GM03348 (cell line): Measurements from ENCODE around the gene TRERF1.

Experiments
- DNase-seq: peaks from one replicate; pipeline ENCODE4 v3.0.0; 2012; ENCODE audit warnings: low spot score

Gene TRERF1

DNA sequence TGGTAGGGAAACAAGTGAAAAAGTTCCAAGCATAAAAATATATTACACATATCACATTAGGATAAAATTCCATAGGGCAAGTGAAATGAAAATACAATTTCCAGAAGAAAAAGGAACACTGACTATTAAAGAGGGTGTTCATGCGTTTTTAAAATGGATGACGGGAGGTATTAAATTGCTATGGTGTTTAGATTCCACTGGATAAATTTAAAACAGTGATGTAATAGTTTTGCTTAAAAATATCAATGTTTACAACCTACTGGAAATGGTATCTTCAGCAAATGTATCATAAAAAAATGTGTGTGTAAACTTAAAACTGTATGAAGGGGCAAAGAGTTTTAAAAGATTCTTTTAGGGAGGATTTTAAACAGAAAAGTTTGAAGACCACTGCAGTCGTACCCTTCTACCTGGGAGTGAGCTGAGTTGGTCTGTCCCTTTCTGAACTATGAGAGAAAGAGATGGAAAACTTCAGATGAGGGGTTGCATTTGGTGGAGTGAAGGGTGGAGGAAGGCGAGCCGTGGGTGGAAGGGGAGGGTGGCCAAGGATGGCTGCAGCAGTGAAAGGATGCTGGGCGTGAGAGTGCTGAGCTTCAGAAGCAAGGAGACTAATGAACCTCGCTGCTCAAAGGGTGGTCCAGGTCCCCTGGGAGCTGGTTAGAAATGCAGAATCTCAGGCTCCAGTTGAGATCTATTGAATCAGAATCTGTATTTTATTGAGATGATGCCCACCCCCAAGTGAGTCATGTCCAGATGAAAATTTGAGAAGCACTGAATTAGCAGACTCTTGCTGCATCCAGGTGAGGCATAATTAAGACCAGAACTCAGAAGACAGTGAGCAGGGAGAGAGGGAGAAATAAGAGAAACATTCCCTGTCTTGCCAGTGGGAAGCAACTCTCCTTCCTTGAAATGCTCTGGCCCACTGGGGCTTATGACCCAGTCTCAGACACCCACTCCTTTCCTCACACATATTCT is 179.6 kb downstream of the TRERF1 start:
- DNase-seq, result peak; percentile 41

DNA sequence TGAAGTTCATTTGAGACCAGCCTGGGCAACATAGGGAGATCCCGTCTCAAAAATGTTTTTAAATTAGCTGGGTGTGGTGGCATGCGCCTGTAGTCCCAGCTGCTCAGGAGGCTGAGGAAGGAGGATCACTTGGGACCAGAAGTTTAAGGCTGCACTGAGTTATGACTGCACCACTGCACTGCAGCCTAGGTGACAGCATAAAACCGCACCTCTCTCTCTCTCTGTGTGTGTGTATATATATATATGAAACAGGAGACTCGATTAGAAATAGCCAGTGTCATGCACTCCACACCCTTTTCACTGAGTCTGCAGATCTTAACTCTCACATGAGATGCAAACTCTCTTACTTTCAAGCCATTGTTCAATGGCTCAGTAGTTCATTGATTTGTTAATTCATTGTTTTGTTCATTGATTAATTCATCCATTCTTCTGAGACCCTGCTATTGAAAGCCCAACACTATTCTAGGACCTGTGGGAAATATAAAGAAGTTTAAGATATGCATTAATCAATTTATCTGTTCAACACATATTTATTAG is 181.7 kb downstream of the TRERF1 start:
- DNase-seq, result no peak

DNA sequence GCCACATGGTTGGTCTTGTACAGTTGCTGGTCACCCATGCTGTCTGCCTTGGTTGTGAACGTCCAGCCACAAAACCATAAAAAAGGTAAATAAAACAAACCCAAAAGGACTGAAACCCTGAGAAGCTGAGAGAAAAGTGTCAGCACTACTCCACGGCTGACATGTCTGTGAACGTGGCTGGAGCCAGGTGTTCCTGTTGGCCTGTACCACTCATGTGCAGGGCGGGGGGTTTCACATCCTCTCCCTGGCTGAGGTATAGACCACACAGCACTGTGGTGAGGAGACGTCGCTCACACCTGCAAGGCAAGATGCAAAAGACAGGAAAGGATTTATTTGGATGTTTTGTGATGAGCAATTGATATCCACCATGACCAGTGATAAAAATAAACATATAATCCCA is 182.2 kb downstream of the TRERF1 start:
- DNase-seq, result no peak

DNA sequence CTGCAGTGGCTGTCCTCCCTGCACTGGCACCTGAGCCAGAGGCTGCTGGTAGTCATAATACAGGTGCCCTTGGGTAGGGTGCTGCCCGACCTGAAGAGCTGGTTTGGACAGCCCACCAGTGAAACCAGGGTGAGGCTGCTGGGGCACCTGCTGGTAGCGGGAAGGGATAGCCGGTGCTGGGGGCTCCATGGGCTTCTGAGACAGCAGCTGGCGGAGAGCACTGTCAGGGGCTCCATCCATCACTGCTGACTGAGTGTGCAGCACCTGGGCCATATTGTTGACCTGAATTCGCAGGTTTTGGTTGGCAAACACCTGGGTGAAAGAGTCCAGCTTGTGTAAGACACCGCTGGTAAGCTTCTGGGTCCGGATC is 182.9 kb downstream of the TRERF1 start:
- DNase-seq, result no peak

DNA sequence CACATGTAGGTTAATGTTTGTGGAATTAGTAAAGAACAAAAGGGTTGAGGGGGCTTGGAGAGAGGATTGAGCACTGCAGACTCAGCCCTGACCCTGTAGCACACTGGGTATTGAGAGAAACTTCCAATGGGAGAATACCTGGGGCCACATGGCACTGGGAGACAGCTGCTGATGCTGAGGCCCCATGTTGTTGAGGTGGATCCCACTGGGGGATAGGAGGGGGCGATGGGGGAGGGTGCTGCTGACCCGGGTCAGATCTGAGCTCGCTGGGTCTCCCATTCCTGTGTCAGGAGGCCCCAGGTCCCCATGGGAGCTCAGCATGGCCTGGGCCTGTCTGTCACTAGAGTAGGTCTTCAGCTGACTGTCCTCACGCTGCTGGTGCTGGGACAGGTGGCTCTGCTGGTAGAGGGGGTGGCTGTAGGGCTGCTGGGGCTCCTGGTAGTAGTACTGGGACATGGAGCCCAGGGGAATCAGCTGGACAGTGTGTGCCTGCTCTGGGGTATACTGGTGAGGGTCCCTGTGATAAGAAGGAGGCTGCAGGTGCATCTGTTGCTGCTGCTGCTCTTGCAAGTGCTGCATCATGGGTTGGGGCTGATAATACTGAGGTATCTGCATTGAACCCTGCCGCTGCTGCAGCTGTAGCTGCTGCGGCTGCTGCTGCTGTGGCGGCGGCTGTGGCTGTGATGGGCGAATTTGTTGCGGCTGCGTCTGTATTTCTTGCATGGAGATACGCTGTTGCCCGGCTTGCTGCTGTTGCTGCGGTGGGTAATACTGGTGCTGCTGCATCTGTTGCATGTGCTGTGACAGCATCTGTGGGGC is 183.5 kb downstream of the TRERF1 start:
- no peak for DNase-seq

DNA sequence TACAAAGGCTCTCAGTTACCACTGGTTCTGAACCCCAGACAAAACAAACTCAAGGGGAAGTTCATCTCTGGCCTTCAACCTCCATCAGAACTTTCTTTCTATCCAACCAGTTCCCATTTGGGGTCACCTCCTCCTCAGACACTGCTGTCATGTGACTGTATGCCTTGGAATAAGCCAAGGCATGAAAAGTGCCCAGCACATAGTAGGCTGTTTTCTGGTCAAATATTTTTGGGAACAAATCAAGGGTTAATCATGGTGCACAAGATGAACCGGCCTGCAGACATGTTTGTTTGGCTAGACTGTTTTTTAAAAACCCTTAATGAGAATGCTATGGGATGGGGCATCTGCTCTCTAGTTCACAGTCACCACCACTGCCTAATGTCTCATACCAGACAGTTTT is 185.2 kb downstream of the TRERF1 start:
- DNase-seq, result no peak

DNA sequence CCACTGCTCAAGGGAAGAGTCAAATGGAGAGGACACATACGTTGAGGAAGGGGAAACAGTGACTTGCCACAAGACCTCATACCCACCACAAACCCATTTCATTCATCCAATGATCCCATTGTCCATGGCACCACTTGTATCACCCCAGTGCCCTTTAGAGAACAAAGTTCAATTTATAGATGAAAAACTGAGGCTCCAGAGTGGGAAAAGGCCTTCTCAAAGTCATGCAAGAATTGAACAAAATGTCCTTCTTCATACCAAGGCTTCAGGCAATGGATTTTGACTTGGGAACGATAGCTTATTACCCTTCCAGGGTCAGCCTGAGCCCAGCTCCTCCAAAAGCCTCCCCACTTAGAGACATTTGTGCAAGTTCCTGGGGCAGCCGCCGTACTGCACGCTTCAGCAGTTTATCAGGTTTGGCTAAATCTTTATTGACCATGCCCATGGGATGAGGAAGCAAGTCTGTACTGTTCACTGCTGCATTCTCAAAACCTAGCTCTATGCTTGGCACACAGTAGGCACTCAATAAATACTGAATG is 186.8 kb downstream of the TRERF1 start:
- DNase-seq, result no peak

DNA sequence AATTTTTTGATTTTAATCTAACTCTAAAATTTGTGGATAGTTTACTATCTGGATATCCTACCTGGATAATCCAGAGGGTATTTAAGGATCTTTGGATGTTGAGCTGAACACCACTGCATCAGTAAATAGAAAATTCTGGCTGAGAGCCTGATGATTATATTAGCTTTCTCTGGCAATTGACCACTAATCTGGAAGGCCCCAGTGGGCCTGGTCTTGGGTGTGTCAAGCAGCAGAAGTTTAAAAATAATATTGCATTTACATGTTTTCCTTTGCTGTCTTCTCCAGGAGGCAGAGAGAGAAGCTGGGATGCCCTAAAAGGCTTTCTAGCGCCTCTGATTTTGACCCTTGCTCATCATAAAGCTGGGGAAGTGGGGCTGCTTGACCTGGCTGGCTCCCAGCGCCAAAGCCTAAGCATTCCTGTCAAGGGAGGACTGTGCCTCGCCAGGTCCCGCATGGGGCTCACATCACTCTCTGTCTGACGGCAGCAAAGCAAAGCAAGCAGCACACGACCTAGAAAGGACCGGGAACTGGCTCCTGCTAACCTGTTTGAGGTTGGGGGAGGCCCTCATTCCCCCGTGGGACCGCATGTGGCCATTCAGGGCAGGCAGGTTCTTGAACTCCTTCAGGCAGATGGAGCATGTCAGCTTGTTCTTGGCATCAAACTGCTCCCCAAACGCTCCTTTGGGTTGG is 187.4 kb downstream of the TRERF1 start:
- no peak for DNase-seq

DNA sequence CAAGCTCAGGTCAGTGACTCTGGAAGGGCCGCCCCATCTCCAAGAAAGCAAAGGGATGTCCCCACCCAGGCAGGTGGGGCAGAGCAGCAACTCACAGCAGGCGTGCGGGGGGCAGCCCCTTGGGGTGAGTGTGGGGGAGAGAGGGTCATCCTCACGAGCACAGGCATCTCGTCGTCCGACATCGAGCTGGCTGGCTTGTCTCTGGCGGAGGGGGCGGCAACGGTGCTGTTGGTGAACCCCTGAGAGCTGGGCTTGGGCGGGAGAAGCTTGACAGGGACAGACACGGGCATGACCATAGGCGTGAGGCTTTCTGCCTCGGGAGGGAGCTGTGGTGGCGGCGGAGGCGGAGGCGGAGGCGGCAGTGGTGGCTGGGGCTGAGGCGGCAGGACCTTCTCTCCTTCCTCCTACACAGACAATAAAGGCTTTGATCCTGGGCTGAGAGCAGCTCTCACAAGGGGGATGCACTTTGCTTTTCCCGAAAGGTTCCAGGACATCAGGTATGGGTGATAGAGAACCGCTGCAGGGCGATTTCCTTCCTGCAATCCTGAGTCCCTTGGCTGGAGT is 188.5 kb downstream of the TRERF1 start:
- DNase-seq, result no peak

DNA sequence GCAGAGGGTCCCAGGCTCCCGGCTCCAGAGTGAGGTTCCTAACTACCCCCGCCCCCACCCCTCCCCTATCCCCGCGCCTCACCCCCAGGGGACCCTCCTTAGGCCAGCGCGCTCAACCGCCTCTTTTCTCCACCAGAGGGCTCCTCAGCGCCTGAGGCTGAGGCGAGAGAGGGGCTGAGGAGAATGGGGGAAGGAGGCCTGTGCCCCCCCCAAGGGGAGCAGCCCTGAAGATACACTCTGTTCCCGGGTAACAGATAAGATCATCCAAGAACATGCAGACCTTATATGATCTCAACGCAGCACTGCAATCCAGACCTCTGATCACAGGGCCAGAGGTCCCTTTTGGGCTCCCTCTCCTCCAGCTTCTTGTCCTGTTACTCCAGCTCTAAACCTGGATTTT is 190.8 kb downstream of the TRERF1 start:
- peak; percentile 66 for DNase-seq

DNA sequence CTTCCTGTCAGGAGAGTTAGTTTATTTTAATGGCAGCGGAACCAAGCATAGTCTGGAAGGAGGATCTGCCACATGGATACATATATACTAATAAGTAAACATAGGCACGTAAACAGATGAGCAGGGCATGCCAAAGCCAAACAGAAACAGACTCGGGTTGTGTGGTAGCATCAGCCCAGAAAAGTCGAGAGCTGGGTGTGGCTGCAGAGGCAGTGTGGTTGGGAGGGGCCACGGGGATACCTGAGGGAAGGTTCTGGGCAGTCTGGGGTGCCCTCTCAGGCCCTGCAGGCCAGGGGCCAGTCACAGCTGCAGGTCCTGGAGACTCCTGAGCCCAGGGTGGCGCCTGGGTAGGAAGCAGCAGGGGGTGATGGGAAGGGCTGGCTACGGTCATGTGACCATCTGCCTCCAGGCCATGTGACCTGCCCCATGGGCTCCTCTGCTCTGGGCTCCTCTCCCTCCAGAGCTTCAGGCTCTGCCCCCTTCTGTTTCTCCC is 191.3 kb downstream of the TRERF1 start:
- DNase-seq, result peak; percentile 55

DNA sequence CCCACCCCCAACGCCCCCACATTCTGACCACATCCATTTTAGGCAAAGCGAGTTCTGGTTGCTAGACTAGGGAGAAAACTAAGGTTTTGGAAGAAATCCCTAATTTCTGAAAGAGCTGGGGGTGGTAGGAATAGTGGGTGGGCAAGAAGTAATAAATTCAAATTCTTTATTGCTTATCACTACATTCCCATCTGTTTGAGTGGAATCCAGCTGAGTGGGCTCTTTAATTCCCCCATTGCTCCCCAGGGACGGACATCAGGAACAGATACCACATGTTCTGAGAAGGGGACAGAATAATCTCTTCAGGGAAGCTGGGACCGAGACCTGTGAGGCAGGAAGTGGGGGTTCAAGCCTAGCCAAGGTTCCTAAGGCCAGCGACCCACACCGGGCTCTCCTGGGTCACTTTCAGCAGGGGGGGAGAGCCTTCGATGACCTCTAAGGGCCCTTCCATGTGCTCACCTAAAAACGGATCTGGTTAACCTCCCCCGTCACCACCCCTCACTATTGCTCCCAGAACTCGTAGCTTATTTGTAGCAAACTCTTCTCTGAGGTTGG is 191.8 kb downstream of the TRERF1 start:
- DNase-seq, result peak; percentile 71

DNA sequence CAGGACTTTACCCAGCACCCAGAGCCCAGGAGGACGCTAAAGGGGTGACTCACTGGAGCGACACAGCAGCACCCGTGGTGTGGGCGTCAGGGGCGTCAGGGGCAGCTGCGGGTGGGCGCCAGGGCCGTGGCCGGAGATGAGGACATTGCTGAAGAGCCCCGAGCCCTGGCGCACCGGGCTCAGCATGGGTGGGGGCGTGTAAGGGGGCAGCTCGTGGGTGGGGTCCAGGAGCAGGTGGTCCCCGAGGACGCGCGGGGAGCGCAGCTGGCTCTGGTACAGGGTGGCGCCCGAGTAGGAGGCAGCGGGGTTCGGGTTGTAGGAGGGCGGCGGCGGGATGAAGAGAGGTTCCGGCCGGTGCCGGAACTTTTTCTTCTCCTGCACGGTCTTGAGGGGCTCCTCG is 192.4 kb downstream of the TRERF1 start:
- no peak for DNase-seq

DNA sequence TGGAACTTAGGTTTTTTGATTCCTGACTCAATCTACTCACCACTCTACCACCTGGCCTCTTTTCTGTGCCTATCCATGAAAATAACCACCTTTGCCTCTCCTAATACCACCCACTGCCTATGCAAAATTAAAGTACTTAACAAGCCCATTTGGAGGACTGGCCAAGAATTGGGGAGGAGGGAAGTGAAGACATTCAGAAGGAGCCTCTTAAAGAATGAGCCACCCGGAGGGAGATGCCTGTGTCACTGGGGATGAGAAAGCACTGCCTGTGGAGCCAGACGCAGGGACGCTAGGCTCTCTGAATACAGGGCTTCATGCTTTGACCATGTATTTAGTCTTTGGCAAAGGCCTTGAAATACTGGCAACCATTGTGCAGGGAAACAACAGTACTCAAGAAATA is 194.1 kb downstream of the TRERF1 start:
- no peak for DNase-seq

DNA sequence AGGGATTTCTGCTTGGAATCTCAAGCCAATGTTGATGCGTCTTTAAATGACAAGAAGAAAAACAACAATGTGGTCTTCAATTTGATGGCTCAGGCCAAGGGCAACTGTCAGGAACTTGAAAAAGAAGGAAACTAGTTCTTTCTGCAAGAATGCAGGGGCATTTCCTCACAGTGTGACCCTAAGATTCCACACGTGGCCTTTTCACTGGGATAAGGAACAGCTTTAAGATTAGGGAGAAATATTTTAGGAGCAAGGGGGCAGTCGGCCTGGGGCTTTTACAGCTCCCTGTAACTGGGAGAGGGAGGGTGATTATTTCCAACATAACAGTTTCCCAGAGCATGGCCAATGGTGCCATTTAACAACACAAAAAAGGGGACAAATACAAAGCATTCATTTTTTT is 194.7 kb downstream of the TRERF1 start:
- DNase-seq, result no peak

DNA sequence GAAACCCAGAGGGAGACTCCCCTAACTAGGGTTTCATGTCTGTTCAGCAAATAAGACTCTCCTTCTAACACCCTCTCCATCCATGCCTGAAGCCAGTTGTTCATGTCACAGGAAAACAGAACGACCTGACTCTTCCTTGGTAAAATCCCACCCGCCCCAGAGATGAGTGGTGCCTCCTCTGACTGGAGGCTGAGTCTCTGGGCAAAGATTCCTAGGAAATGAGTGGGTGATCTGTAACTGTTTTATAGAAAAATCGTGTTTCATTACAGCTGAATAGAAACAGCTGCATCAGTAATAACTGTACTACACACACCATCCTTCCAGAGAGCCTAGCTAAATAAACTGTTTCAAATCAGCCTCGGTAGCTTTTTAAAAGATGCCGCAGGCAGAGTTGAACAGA is 196.7 kb downstream of the TRERF1 start:
- DNase-seq, result peak; percentile 42

DNA sequence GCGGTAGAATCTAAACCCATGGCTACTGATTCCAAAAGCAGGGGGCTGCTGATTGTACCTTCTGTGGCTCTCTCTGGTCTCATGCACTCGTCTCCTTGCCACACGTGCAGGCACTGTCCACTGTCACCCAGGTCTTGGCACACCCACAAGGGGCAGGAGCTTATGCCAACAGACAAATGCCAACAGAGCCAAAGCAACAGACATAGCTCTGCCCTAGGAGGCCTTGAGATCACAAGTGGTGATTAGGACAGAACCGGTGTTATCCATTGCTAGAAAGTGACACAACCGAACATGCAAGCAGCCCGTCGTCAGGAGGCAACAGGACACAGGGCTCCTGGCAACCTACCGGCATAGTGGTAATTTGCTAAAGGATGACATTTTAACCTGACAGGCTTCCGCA is 197.2 kb downstream of the TRERF1 start:
- no peak for DNase-seq

DNA sequence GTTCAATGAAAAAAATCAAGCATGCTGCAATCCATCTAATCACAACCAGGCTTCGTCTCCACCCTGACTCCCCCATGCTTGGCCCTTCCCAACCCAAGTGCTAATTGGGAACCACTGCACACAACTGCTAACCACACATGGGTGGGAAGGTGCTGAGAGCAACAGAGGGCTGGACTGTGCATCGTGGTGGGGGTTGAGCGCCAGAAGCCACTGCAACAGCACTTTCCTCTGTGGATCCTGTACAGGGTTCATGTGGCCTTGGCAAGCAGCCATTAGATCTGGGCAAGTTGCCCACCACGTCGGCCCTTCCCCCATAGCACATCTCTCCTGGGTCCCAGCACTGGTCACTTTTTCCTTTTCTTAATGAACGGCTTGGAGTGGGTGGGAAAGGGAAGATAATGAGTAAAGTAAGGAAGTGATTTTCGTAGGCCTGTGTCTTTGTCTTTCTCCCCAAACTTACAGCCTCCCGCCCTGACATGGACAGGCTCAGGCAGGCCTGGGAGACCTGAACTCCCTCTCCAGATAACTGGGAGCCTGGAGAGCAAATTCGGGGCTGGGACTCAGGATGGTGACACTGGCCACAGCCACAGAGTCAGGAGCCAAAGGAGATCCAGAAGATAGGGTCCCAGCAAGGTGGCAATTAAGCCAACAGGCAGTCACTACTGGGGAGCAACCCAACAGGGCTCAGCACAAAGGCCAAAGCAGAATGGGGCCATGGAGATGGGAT is 199.7 kb downstream of the TRERF1 start:
- peak; percentile 74 for DNase-seq

DNA sequence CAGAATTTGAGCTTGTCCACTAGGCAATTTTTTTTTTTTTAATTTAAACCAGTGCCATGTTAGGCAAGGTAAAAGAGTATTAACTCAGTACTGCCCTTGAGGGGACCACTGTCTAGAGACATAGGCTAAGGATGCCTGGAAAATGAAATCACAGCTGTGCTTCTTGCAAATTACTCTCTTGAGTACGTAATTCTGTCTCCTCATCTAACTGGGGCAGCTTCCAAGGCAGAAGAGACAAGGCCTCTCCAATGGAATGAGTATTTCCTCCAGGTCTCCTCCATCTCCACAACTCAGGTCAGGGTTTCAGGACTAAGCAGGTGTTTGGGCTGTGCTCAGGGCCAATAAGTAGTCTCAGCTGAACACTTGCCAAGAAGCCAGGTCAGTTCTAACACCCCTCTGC is 200.2 kb downstream of the TRERF1 start:
- DNase-seq, result peak; percentile 71

DNA sequence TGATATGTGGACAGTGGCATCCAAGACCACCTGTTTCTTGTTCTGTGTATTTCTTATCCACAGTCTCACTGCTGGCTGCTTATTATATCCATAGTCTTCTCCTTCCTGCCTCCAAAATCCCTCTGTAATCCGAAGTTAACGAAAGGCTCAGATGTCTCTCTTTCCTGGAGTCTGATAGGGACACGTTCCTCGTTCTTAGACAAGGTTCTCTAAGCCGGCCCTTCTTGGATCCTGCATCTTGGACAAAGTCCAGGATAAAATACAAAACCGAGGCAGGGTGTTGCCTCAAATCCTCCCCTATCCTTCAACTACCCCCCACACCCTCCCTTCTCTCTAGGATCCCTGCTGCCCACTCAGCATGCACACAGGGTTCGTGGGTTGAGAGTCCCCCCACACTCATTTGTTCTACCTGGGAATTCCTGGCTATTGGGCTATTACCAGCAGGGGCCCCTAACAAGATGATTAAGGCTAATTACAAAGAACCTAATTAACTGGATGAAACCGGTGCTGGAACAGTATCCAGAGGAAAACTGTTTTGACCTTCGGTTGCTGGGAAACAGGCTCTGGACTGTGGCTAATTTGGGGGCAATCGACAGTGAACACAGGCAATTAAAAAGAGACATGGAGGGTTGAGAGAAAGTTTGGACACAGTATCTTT is 201.3 kb downstream of the TRERF1 start:
- DNase-seq, result no peak
